Activated naive CD4-positive, alpha-beta T cell treated with anti-CD3 and anti-CD28 coated beads, Interleukin-2, amount 50 U/mL, for 72 hours (primary cell): ENCODE data around the gene UBE2M. TPM values are rescaled to one million over a fixed set of nuclear protein-coding genes. Genes with fewer than 3 reads are reported as not detected.
A peak's percentile ranks its signal among the peaks of the same experiment; 100 is the strongest.

Source experiments
- ATAC-seq, 2 donors: fragments of 150-1000 bp; cut with Tn5 transposase; 2 replicates each; pipeline ENCODE4 v1.10.0; 2021; ENCODE audit warnings: mild to moderate bottlenecking in 2 of 2, moderate library complexity in 2 of 2
- DNase-seq, 2 donors: peaks; one replicate each; pipeline ENCODE4 v3.0.0; 2021 to 2022; ENCODE audit warnings: low spot score in 2 of 2
- H3K27ac Mint-ChIP-seq, 2 donors: one replicate each; pipeline ENCODE4 v1.8.0; 2022; ENCODE audit warnings: mild to moderate bottlenecking in 2 of 2, mixed read lengths in 2 of 2
- H3K36me3 Mint-ChIP-seq, 2 donors: one replicate each; pipeline ENCODE4 v1.8.0; 2022; ENCODE audit warnings: mixed read lengths in 2 of 2
- H3K9me3 Mint-ChIP-seq, 2 donors: one replicate each; pipeline ENCODE4 v1.8.0; 2022; ENCODE audit warnings: mixed read lengths in 2 of 2
- total RNA-seq, 2 donors: library from RNA; stranded (reverse); gene quantifications; one replicate each; pipeline ENCODE4 v1.2.3, GENCODE V29; 2022

UBE2M gene
- total RNA-seq, 2 donors from 2014 or later: 121 to 123 TPM

GRCh38 chr19:58536852-58537798, 21.3 kb downstream of the UBE2M start:
- ATAC-seq (peak in 1 of 2 donors; percentile 39), DNase-seq (no peak)
- no peaks in the 10 kb centered on the region for H3K36me3 Mint-ChIP-seq
- H3K9me3 Mint-ChIP-seq: no peaks in the 10 kb centered on the region
- peak overlapping the region in 1 of 2 donors; percentile 35 for H3K27ac Mint-ChIP-seq

DNA sequence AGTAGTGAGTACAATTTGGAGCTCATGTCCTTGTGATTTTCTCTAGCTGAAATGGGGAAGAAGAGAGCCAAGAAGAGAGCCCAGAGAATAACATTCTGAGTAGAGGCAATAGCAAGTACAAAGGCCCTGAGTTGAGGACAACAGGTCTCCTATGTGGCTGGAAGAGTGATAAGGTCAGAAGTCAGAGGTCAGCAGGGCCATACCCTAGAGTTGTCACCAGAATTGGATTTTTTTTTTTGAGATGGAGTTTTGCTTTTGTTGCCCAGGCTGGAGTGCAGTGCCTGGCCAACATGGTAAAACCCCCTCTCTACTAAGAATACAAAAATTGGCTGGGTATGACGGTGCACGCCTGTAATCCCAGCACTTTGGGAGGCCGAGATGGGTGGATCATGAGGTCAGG, 22.6 kb downstream of the UBE2M start:
- ATAC-seq: no peak
- no peak overlapping the region for H3K27ac Mint-ChIP-seq

DNA sequence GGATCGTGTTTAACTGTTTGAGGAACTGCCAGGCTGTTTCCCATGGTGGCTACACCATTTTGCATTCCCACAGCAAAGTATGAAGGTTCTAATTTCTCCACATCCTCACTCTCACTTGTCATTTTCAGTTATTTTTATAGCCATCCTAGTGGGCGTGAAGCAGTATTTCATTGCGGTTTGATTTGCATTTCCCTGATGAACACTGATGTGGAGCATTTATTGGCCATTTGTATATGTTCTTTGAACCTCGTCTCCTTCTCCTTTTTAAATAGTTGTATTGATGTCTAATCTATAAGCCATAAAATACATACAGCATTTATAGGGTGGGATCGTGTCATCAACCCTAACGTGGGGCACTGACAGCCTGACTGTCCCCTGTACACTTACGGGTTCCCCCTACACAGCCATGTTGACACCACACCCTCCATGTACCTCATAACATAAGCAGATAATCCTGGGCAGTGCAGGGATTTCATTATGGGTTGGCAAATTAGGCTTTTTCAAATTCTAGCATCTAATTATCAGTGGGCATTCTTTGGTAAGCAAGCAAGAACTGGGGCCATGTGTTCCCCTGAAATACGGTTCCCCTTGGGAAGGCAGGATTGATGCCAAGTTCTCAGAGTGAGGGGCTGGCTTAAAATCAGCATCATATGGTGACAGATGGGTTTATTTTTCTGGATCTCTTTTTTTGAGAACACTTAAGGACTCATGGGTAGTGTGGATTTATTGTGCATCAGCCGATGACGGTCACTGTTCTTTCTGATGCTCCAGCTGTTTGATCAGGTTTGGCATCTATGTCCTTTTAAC, 27.2 kb downstream of the UBE2M start:
- Mint-ChIP-seq H3K9me3 (no peaks in the 10 kb centered on the region), H3K27ac (no peak overlapping the region), H3K36me3 (no peaks in the 10 kb centered on the region)
- ATAC-seq (no peak), DNase-seq (no peak)

More for the DNA sequence above, 22.6 kb downstream of the UBE2M start:
- H3K36me3 Mint-ChIP-seq: no peaks in the 10 kb centered on the region
- H3K9me3 Mint-ChIP-seq: no peaks in the 10 kb centered on the region
- DNase-seq: no peak

DNA sequence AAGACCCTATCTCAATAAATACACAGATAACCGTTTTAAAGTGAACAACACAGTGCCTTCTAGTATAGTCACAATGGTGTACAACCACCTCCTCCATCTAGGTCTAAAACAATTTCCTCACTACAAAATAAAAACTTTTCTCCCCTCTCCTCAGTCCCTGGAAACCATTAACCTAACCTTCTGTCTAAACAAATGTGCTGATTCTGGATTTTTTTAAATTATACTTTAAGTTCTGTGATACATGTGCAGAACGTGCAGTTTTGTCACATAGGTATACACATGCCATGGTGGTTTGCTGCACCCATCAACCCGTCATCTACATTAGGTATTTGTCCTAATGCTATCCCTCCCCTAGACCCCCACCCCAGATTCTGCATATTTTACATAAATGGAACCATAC, 29.0 kb downstream of the UBE2M start:
- Mint-ChIP-seq H3K9me3 (no peaks in the 10 kb centered on the region), H3K27ac (no peak overlapping the region), H3K36me3 (no peaks in the 10 kb centered on the region)
- ATAC-seq (no peak), DNase-seq (no peak)

DNA sequence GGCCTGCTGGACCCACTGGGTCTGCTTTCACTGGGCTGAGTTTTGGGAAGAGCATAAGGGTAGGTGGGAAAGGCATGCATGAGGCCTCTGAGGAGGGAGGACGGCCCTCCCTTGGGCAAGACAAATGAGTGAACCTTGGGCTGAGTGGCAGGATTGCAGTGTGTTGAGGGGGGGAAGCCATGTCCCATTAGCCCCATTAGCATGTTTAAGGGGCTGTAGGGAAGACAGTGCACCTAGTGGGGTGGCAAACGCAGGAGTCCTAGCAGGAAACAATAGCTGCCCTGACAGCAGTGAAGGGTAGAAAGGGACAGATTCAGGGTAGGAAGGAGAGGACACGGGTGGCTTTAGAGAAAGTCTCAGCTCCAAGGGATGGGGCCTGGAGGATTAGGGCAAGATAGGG, 35.7 kb downstream of the UBE2M start:
- no peaks in the 10 kb centered on the region for H3K9me3 Mint-ChIP-seq
- ATAC-seq (no peak), DNase-seq (no peak)
- H3K36me3 Mint-ChIP-seq: peaks cover 6% of the 10 kb centered on the region in 2 donors
- H3K27ac Mint-ChIP-seq: peak overlapping the region; percentile 5 to 9

DNA sequence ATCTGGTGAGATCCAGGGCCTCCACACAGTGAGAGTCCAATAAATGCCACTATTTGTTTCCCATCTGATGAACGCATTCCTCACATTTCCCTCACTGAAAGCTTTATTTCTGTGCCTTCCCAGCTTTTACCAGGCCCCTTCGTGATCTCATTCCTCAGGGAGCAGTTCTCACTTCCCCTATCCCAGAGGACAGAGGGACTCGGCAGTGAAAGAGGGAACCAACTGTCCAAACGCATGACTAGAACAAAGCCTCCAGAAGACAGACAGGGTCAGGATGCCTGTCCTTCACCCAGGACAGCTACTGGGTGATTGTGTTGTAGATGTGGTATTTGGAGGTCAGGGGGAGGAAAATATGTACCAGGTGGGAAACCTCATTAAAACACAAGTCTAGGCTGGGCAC, 36.8 kb downstream of the UBE2M start:
- no peak for DNase-seq
- no peaks in the 10 kb centered on the region for H3K9me3 Mint-ChIP-seq
- no peak for ATAC-seq
- peaks cover 6% of the 10 kb centered on the region in 2 donors for H3K36me3 Mint-ChIP-seq
- H3K27ac Mint-ChIP-seq: no peak overlapping the region

GRCh38 chr19:58520257-58520599, 38.2 kb downstream of the UBE2M start:
- Mint-ChIP-seq H3K36me3 (peaks cover 15% of the 10 kb centered on the region in 2 donors), H3K27ac (peak overlapping the region; percentile 95 to 99), H3K9me3 (no peaks in the 10 kb centered on the region)
- ATAC-seq (no peak), DNase-seq (no peak)

- Mint-ChIP-seq H3K36me3 (peaks cover 16% of the 10 kb centered on the region in 2 donors), H3K27ac (peak within 1 kb of the TSS; percentile 95 to 99), H3K9me3 (no peaks in the 10 kb centered on the region)
- ATAC-seq (peak; percentile 84 to 88), DNase-seq (peak; percentile 94 to 96)
These were observed 38.8 kb downstream of the UBE2M start, which contains the start of gene ZBTB45 for GRCh38 chr19:58519355-58520256. Gene ZBTB45, minus strand, starts transcription at chr19:58519810. Its CDS starts 2,137 bp downstream, at chr19:58517673.

DNA sequence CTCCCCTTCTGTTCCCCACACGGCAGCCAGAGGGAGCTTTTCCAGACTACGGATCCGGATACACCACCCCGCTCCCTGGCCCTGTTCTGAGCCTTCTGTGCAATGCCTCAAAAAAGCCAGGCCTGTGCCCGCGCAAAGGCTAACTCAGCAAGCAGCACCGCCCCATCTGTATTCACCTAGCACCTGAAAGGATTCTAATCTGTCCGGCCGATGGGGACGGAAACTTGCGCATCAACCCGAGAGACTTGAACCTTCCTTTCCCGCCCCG, 39.4 kb downstream of the UBE2M start:
- Mint-ChIP-seq H3K27ac (peak overlapping the region; percentile 95 to 99), H3K9me3 (no peaks in the 10 kb centered on the region), H3K36me3 (peaks cover 16% of the 10 kb centered on the region in 2 donors)
- DNase-seq (peak in 1 of 2 donors; percentile 50), ATAC-seq (peak; percentile 9 to 21)

DNA sequence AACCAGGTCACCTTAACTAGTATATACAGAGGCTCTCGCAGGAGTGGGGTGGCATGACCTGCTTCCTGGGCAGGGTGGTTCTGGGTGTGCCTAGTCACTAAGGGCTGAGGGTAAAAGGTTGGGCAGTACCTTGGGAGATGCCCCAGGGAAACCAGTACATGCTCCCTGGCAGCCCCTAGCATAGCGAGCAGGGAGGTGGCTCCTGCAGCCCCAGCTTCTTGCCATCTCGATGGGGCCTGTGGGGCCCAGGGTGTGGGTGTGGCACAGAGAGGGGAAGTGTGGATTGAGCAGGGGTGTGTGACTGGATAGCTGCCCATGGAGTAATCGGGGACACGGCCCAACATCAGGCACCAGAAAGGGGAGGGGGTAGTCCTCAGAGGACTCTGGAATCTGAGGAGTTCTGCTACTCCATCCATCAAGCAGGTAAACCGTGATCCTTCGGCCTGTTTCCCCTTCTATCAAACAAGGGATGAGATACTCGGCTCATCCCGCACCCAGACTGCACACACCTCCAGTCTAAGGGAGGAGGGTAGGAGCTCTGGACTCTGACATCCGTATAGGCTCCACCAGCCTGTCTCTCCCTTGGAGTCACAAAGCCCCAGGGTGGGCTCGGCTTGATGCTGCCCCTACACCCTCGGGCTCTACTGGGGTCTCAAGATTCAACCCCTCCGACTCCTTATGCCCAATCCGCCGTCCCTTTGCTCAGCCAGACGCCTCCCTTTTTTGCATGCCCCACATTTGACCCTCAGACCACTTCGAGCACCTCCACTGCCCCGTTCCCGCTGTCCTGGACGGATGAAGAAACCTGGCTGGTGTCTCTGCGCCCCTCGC, 39.9 kb downstream of the UBE2M start:
- ATAC-seq: no peak
- no peak for DNase-seq

DNA sequence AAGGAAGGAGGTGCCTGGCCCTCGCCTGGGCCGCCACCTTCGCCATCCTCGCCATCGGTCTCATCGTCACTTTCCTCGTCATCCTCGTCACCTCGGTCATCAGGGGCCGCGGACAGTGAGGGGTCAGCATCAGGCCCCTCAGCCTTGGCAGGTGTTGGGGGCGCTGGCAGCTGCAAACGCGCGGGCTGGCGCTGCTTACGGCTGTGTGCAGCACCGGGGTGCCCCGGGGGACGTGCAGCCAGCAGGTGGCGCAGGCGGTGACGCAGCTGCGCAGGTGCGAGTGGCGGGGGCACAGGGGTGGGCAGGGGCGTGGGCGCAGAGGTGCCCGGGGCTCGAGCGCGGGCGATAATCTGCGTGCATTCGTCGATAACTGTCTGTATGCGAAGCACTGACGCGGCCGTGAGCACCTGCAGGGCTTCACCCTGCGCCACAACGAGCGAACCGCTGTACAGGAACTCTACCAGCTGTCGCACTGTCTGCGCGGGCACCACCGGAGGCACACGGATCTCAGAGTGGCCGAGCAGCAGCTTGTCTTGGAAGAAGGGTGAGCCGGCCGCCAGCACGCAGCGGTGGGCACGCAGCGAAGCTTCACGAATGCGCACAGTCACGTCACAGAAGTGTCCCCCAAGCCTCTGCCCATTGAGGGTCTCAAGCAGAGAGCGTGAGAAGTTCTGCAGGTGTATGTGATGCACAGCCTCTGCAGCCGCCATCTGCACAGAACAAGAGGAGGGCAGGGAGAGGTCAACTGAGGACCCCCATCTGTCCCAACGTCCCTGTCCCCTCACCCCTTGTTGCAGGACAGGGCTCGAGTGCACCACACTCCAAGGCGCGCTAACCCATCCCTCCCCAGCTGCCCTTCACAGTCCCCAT, 41.2 kb downstream of the UBE2M start:
- no peak overlapping the region for H3K27ac Mint-ChIP-seq

More for the DNA sequence above, 39.9 kb downstream of the UBE2M start:
- H3K9me3 Mint-ChIP-seq: no peaks in the 10 kb centered on the region
- H3K27ac Mint-ChIP-seq: peak overlapping the region; percentile 95 to 99
- peaks cover 16% of the 10 kb centered on the region in 2 donors for H3K36me3 Mint-ChIP-seq

DNA sequence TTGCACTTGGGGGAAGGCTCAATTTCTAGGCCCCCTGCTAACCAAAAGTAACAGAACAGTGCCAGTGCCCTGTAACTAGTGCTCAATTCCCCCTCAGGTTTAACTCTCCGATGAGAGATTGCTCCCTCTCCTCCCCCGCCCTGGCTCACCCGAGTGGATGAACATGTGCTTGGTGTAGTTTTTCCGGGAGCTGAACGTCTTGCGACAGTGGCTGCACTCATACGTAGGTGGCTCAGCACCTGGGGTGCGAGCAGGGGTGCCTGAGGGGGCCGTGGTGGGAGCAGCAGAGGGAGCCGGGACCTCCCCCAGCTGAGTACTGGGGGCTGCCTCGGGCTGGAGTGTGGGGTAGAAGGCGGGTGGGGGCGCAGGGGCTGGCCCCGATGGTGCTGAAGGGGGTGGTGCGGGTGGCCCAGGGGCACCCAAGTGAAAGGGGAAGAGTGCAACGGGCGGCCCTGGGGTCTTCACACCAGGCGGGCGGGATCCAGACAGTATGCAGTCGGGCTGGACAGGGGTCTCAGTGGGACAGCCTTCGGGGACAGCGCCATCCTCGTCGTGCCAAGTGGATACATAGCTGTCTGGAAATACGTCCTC, 42.1 kb downstream of the UBE2M start:
- H3K27ac Mint-ChIP-seq: peak overlapping the region in 1 of 2 donors; percentile 89
- ATAC-seq (no peak), DNase-seq (no peak)
- H3K36me3 Mint-ChIP-seq: peaks cover 16% of the 10 kb centered on the region in 2 donors
- H3K9me3 Mint-ChIP-seq: no peaks in the 10 kb centered on the region

More for the DNA sequence above, 41.2 kb downstream of the UBE2M start:
- H3K36me3 Mint-ChIP-seq: peaks cover 16% of the 10 kb centered on the region in 2 donors
- ATAC-seq (no peak), DNase-seq (peak in 1 of 2 donors; percentile 29)
- no peaks in the 10 kb centered on the region for H3K9me3 Mint-ChIP-seq

DNA sequence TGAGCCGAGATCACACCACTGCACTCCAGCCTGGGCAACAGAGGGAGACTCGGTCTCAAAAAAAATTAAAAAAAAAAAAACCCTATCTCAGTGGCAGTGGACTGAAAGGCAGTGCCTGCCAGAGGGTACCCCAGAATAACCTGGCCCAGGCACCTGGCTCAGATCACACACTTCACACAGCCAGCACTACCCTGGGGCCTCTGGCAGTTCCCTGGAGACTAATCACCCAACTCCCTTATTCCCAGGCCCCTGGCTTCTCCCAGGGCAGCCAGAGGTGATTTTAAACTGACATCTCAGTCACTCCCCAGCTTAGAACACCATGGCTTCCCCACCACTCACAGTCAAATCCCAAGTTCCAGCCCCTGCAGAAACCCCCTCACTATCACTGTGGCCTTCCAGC, 43.2 kb downstream of the UBE2M start:
- Mint-ChIP-seq H3K27ac (peak overlapping the region; percentile 89 to 95), H3K36me3 (peaks cover 16% of the 10 kb centered on the region in 2 donors), H3K9me3 (no peaks in the 10 kb centered on the region)
- no peak for DNase-seq
- ATAC-seq: no peak

DNA sequence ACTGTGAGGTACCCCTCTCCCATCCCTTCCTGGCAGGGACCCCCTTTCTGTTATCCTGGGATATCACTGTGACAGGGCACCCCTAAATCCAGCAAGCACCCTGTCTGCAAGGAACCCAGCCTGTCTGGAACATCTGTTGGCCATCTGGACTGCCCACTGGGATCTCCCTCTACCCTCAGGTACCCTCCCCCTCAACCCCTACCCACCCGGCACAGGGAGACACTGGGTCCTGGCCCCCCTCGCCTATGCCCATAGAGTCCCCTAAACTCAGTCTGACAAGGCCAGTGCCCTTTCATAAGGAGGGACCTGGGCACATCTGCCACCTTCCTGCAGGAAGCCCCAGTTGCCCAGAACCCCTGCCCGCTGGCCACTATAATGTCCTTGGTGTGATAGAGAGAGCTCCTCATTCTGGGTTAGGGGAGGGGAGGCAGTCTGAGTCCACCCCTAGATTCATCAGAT, 43.8 kb downstream of the UBE2M start:
- ATAC-seq: no peak
- H3K27ac Mint-ChIP-seq: peak overlapping the region; percentile 88 to 89
- no peak for DNase-seq
- H3K36me3 Mint-ChIP-seq: peaks cover 16% of the 10 kb centered on the region in 2 donors
- no peaks in the 10 kb centered on the region for H3K9me3 Mint-ChIP-seq
